ENCODE measurements around the gene LY6G6D.

Gene LY6G6D

GRCh38 chr6:31733734-31734133 is 18.6 kb downstream of the LY6G6D start:
- TF ChIP-seq CTCF (IDR thresholded peaks at IDR 0.05; ENCODE audit: unreplicated experiment in 3 of 3) = no peak
- Mint-ChIP-seq H3K27me3 (ENCODE audit: low read depth) (no peaks in the 10 kb centered on the region), H3K4me1 (peaks cover 59% of the 10 kb centered on the region), H3K36me3 (ENCODE audit: low read depth) (peaks cover 43% of the 10 kb centered on the region), H3K4me3 (peak overlapping the region; percentile 94 to 97 (median 95)), H3K27ac (peak overlapping the region in 2 of 3 experiments; percentile 100), H3K9me3 (no peaks in the 10 kb centered on the region)

- peaks cover 63% of the 10 kb centered on the region for H3K4me1 Mint-ChIP-seq
- H3K9me3 Mint-ChIP-seq = no peaks in the 10 kb centered on the region
- H3K4me3 Mint-ChIP-seq = peak overlapping the region; percentile 94 to 97 (median 95)
- TF ChIP-seq CTCF (IDR thresholded peaks at IDR 0.05; ENCODE audit: unreplicated experiment in 3 of 3) = no peak
- no peaks in the 10 kb centered on the region for H3K27me3 Mint-ChIP-seq (ENCODE audit: low read depth)
- H3K36me3 Mint-ChIP-seq (ENCODE audit: low read depth) = peaks cover 37% of the 10 kb centered on the region
- H3K27ac Mint-ChIP-seq = peak overlapping the region; percentile 87 to 100 (median 100)
Measured at GRCh38 chr6:31734247-31734820, 19.2 kb downstream of the LY6G6D start.

- H3K27me3 Mint-ChIP-seq (ENCODE audit: low read depth) = no peaks in the 10 kb centered on the region
- no peaks in the 10 kb centered on the region for H3K9me3 Mint-ChIP-seq
- no peak for TF ChIP-seq CTCF (IDR thresholded peaks at IDR 0.05; ENCODE audit: unreplicated experiment in 3 of 3)
- peaks cover 39% of the 10 kb centered on the region for H3K36me3 Mint-ChIP-seq (ENCODE audit: low read depth)
- H3K27ac Mint-ChIP-seq = peak overlapping the region; percentile 99 to 100 (median 100)
- peaks cover 69% of the 10 kb centered on the region for H3K4me1 Mint-ChIP-seq
- peak overlapping the region; percentile 94 to 97 (median 95) for H3K4me3 Mint-ChIP-seq
Measured at GRCh38 chr6:31734821-31735406, 19.8 kb downstream of the LY6G6D start.

- peak within 1 kb of the TSS; percentile 99 to 100 (median 100) for H3K27ac Mint-ChIP-seq
- no peak for TF ChIP-seq CTCF (IDR thresholded peaks at IDR 0.05; ENCODE audit: unreplicated experiment in 3 of 3)
- no peaks in the 10 kb centered on the region for H3K27me3 Mint-ChIP-seq (ENCODE audit: low read depth)
- peak within 1 kb of the TSS; percentile 94 to 97 (median 95) for H3K4me3 Mint-ChIP-seq
- H3K36me3 Mint-ChIP-seq (ENCODE audit: low read depth) = peaks cover 33% of the 10 kb centered on the region
- peaks cover 60% of the 10 kb centered on the region for H3K4me1 Mint-ChIP-seq
- H3K9me3 Mint-ChIP-seq = no peaks in the 10 kb centered on the region
Measured at GRCh38 chr6:31736021-31736767, 21.0 kb downstream of the LY6G6D start, which contains the start of gene CLIC1. Gene CLIC1, minus strand, starts transcription at chr6:31736530. Its CDS starts 230 bp downstream, at chr6:31736300.

GRCh38 chr6:31736768-31737314 is 21.7 kb downstream of the LY6G6D start:
- Mint-ChIP-seq H3K27me3 (ENCODE audit: low read depth) (no peaks in the 10 kb centered on the region), H3K36me3 (ENCODE audit: low read depth) (peaks cover 33% of the 10 kb centered on the region), H3K4me1 (peaks cover 60% of the 10 kb centered on the region), H3K27ac (peak overlapping the region; percentile 99 to 100 (median 100)), H3K4me3 (peak overlapping the region; percentile 94 to 97 (median 95)), H3K9me3 (no peaks in the 10 kb centered on the region)
- no peak for TF ChIP-seq CTCF (IDR thresholded peaks at IDR 0.05; ENCODE audit: unreplicated experiment in 3 of 3)
